HG03432 (cell line): ENCODE measurements around the gene CMSS1.
"Not testable (repeated sequence)": the region's sequence is repeated elsewhere in the genome, so short reads cannot be mapped to it uniquely, and the experiment has no call there.

ENCODE experiments used
- ATAC-seq: cut with Tn5 transposase; IDR thresholded peaks from one replicate; pipeline ENCODE4 v1.9.1; 2021; ENCODE audit warnings: mild to moderate bottlenecking, moderate library complexity; ENCODE audit not compliant: unreplicated experiment

CMSS1 gene

GRCh38 chr3:100043271-100043670, 225.6 kb downstream of the CMSS1 start:
- no peak for ATAC-seq

DNA sequence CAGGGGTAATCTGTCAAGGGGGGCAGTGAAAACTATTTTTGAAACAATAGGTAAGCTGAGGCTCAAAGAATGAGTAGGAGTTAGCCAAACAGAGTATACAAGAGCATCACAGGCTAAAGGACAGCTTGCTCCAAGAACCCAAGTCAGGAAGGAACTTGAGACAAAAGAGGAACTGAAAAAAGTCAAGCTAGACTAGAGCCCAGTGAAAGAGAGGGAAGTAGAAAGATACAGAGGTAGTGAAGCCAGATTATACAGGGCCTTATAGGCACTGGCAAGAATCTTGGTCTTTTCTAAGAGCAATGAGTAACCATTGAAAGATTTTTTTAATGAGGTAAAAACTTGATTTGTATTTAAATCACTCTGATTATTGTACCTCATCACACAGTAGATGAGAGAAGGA, 226.7 kb downstream of the CMSS1 start:
- ATAC-seq = peak; percentile 79

DNA sequence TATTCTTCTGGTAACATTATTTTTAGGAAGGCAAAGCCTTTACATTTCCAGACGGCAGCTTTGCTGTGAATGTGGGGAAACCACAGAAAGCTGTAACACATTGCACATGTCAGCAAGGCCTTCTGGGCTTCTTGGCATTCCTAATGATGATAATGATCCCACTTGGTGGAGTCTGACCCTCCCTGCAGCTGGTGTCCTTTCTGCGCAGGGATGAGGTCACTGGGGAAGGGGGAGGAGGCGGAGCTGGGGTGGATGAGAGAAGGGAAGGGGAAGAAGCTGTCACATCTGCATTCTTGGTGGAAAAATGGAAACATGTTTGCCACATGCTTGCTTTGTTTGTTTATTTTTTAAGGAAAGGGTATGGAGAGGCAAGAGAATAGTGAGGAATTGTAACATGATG, 228.0 kb downstream of the CMSS1 start:
- no peak for ATAC-seq

GRCh38 chr3:100046986-100047385, 229.3 kb downstream of the CMSS1 start:
- ATAC-seq = no peak

GRCh38 chr3:100047455-100048141, 229.9 kb downstream of the CMSS1 start:
- peak; percentile 83 for ATAC-seq

- ATAC-seq = no peak
Measured at GRCh38 chr3:100048248-100048647, 230.6 kb downstream of the CMSS1 start.

DNA sequence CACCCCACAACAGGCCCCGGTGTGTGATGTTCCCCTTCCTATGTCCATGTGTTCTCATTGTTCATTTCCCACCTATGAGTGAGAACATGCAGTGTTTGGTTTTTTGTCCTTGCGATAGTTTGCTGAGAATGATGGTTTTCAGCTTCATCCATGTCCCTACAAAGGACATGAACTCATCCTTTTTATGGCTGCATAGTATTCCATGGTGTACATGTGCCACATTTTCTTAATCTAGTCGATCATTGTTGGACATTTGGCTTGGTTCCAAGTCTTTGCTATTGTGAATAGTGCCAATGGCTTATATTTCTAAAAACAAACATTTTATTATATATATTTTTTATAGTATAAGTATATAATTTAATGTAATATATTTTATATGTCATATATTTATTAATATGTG, 233.9 kb downstream of the CMSS1 start:
- not testable (repeated sequence) for ATAC-seq

GRCh38 chr3:100053951-100054620, 236.4 kb downstream of the CMSS1 start:
- ATAC-seq = no peak

GRCh38 chr3:100057716-100058575, 240.3 kb downstream of the CMSS1 start:
- ATAC-seq = no peak

- ATAC-seq = no peak
Measured at GRCh38 chr3:100059472-100059871, 241.8 kb downstream of the CMSS1 start.

DNA sequence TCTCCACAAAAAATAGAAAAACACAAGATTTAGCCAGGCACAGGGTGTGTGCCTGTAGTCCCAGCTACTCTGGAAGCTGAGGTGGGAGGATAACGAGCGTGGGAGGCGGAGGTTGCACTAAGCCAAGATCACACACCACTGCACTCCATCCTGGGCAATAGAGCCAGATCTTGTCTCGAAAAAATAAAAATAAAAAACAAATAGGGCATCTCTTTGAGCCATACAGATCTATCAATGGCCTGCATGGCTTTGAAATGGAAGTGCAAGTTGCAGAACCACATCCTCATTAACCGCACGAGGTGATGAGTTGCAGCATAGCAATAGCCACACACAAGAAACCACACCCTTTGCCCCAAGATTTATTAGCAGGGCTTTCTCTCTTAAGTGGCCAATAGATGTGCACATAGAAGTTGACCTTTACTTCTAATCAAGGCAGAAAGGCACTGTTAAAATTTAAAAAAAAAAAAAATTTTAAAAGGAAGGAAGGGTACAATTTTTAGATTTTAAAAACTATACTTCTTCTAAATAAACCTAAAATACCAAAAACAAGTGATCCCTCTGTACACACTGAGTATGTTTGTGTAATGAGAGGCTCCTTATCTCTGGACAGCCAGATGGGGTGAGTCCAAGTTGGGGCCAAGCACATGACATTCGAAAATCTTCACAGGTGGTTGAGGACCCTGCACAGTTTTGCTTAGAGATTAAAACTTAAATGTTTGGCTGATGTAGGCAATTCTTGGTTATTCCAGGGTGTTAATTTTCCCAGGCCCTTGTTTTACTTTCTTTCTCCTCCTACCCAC, 243.2 kb downstream of the CMSS1 start:
- ATAC-seq = no peak

DNA sequence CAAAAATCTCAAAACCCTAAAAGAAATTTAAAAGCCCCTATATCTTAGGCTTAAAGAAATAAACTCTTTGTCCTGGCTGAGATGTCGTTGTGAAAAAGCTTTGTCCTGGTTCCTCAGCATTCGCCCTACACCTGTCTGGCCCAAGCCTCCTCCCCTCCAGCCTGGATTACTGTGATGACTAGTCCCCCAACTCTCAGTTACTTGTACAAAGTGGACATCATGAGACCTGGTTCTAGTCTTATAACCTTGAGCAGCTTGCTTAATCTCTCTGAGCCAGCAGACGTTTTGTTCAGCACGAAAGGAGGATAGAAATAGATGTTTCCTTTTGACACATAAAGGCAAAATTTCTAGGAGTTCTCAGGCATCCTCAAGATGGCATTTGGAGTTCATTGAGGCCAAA, 245.0 kb downstream of the CMSS1 start:
- ATAC-seq = no peak

GRCh38 chr3:100063929-100064461, 246.3 kb downstream of the CMSS1 start:
- ATAC-seq = no peak

DNA sequence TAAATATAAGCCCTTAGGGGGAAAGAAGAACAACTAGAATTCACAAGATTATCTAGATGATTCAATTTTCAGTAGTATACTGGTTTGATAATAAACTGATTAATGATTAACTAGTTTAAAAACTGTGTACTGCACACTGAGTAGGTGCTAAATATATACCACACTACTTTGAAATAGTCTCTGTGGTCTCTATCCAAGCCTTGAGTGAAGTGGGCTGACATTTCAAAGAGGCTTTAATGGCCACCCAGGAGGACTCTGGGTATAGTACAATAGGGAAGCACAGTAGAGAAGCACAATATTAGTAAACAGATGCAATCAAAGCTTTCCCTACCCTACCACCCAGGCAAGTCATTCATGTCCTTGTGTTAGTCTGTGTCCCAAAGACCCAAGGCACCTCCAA, 249.9 kb downstream of the CMSS1 start:
- ATAC-seq = no peak

- peak; percentile 68 for ATAC-seq
Measured at GRCh38 chr3:100068826-100069225, 251.2 kb downstream of the CMSS1 start.

- ATAC-seq = no peak
Measured at GRCh38 chr3:100069472-100069871, 251.8 kb downstream of the CMSS1 start.

GRCh38 chr3:100072326-100073048, 254.8 kb downstream of the CMSS1 start:
- peak; percentile 63 for ATAC-seq

DNA sequence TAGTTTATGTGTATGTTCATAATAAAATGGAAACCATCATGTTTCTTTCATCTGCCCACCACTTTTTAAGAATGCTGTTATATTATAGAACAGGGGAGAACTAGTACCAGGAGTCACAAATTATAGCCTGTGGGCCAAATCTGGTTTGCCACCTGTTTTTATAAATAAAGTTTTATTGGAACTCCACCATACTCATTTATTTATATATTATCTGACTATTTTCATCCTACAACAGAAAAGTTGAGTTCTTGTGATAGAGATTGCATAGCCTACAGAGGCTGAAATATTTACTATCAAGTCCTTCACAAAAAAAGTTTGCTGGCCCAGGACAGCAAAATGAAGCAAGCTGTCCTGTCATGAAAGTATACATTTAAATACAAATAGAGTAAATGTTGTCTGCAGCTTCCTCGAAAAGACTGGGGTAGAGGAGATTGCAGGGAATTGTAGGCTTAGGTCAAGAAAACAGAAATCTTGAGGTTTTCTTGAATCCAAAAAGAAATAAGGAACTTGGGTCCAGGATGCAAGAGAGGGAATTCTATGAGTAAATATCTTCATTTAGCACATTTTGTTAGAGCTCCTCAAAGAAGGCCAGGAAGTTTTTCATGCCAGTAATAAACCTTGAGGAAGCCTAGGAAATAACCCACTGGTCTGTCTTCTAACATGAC, 255.5 kb downstream of the CMSS1 start:
- no peak for ATAC-seq

DNA sequence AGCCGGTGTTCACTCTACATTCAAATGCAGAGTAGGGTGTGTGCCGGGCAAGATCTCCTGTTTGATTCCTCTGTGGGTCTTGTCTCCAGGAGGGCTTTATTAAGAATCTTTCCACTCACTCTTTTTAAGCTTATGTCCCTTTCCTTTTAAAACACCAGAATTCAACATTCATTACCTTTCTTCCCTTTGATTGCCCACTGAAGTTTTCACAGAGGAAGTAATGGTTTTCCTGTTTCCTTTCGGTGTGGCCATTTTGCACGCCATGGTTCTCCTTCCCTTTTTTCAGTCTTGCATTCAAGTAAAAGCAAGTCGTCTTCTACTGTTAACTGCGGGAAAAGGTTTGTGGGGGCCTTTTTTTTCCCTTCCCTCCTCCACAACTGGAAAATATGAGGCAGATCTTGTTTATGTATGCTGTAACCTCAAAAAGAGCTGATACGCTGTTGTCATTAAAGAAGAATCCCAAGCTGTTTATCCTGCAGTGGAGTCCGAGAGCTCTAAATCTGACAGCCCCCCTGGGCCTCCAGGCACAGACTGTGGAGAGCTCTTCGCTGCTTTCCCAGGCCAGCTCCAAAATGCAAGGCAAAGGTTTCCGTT, 256.1 kb downstream of the CMSS1 start:
- ATAC-seq = peak; percentile 37
